HepG2 (cell line): ENCODE data around the gene DUSP2.

ENCODE experiments used
- CBX2 ChIP-seq, 2 experiments: fragments of 200-600 bp in 1 of 2; sonication (generic); formaldehyde crosslinking in 1 of 2; IDR thresholded peaks; 2 replicates each; pipeline versions ENCODE4 v1.7.0 to v1.8.1; 2018 to 2022; ENCODE audit warnings: low read depth in 2 of 2, low read length in 1 of 2, mild to moderate bottlenecking in 1 of 2, missing genetic modification reagents in 1 of 2
- TF ChIP-seq, protein P1 (sequence below): sonication (generic); formaldehyde crosslinking; IDR thresholded peaks from 2 replicates; pipeline ENCODE4 v1.5.0; 2020; ENCODE audit warnings: mild to moderate bottlenecking, missing genetic modification reagents, moderate library complexity

DNA sequence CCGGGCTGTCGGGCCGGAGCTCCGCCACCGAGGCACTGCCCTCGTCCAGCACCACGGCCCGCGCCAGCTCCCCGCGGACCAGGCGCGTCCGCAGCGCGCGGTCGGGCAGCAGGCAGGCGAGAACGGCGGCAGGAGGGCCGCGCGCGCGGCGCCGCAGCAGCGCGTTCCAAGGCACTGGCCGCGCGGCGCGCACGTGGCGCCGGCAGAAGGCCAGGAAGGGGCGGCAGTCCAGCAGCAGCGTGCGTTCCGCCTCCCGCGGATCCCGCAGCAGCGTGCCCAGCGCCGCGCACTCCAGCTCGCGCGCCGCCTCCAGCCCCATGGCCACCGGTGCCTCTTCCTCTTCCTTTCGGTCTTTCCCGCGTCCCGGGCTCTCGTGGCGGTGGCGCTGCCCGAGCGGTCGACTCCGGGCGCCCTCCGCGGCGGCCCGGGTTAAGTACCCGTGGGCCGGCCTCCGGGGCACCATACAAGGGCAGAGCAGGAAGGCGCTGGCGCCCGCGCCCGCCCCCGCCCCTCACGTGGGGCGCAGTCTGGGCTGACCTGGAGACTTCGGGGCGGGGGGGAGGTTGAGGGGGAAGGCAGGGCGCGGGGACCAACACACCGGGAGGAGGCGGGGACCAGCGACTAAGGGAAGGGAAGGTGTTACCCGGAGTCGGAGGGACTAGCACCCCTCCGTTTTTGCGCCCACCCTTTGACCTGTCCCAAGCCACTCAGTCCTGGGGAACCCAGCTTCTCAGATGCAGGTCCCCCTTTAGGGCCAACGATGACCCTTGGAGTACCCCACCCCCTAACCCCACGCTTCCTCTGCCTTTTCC lies at the start of gene DUSP2:
- no peak for TF ChIP-seq CBX2 (IDR thresholded peaks at IDR 0.05; ENCODE audit: low read depth, low read length)
- TF ChIP-seq CBX2 (CRISPR knock-in tag; IDR thresholded peaks at IDR 0.05; ENCODE audit: low read depth) = no peak
- TF ChIP-seq, protein P1, sequence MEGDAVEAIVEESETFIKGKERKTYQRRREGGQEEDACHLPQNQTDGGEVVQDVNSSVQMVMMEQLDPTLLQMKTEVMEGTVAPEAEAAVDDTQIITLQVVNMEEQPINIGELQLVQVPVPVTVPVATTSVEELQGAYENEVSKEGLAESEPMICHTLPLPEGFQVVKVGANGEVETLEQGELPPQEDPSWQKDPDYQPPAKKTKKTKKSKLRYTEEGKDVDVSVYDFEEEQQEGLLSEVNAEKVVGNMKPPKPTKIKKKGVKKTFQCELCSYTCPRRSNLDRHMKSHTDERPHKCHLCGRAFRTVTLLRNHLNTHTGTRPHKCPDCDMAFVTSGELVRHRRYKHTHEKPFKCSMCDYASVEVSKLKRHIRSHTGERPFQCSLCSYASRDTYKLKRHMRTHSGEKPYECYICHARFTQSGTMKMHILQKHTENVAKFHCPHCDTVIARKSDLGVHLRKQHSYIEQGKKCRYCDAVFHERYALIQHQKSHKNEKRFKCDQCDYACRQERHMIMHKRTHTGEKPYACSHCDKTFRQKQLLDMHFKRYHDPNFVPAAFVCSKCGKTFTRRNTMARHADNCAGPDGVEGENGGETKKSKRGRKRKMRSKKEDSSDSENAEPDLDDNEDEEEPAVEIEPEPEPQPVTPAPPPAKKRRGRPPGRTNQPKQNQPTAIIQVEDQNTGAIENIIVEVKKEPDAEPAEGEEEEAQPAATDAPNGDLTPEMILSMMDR (CRISPR knock-in tag) = no peak
